ENCODE results near the gene SLC35E3.
"Not testable (repeated sequence)": the region's sequence is repeated elsewhere in the genome, so short reads cannot be mapped to it uniquely, and the experiment has no call there.

SLC35E3 gene

DNA sequence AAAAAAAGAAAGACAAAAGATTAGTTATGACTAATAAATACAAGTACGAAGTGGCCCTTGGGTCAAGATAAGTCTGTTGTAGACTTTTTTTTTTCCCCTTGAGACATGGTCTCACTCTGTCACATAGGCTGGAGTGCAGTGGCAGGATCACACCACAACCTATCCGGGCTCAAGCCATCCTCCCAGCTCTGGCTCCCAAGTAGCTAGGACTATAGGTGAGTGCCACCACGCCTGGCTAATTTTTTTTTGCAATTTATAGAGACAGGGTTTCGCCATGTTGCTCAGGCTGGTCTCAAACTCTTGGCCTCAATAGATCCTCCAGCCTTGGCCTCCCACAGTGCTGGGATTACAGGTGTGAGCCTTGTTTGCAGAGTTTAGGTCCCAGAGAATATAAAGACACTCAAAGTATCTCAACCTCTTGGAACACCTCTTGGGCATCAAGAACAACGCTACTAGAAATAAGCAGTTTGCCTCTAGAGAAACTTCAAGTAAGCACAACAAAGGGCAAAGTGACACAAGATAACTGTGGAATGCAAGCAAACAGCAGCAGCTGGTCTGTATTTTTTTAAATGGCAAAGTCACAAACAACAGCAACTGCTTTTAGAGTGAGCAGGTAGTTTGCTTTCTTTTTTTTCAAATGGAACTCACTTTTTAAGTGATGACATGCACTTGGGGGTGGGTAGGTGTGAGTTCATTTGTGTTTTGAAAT is 58.1 kb downstream of the SLC35E3 start:
- TF ChIP-seq SPI1 (IDR thresholded peaks at IDR 0.05; ENCODE audit: low read depth, low read length) (no peak), POU2F2 (IDR thresholded peaks at IDR 0.05; ENCODE audit: low read depth, low read length) (no peak), POLR2AphosphoS5 (IDR thresholded peaks at IDR 0.05; ENCODE audit: low read depth, low read length) (no peak), PAX5 (IDR thresholded peaks at IDR 0.05; ENCODE audit: insufficient read depth, low read length, severe bottlenecking) (no peak), POLR2A (IDR thresholded peaks at IDR 0.05; ENCODE audit: low read depth, low read length) (no peak), TAF1 (IDR thresholded peaks at IDR 0.05; ENCODE audit: low read depth, low read length) (no peak)
- DNase-seq (ENCODE audit: insufficient read length, low spot score) (no peak), FAIRE-seq (no peak)

DNA sequence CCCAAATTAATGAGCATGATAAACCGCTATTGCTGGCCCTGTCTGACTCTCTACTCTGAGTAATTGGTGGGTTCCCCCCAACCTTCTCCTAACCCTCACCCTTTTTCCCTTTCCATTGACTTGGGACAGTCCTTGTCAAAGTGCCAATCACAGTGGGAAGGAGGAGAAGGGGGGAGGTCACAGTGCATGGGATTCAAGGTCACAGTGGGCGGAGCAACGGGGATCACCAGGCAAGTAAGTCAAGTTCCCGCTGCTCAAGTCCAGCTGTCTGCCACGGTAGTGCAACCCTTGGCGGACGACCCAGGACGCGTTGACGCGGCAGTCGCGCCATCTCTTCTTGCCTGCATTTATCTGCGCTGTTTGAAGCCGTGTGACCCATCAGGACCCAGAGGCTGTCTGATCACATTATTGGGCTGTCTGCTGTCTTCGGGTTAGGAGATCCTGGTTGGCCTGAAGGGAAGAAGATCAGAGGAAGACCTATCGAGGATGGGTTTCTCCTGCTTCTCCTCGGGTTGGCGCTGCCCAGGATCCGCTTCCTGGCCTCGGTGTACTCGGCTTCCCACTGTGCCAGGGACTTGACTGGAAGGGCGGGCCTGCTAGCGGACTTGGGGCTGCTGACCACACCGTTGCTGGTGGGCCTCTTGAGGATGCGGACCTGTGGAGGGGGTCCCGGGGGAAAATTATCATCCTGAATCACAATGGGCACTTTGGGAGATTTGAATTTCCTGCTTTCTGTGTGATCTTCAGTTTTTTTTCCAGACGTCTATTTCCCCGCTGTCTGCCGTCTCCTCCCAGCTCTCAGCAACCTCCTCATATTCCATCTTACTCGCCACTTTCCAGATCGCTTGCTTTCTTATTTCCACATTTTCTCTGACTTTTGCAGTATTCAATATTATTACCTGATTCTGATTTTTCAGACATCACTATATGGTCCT is 58.9 kb downstream of the SLC35E3 start:
- FAIRE-seq (no peak), DNase-seq (ENCODE audit: insufficient read length, low spot score) (no peak)
- TF ChIP-seq POLR2A (IDR thresholded peaks at IDR 0.05; ENCODE audit: low read depth, low read length) (no peak), PAX5 (IDR thresholded peaks at IDR 0.05; ENCODE audit: insufficient read depth, low read length, severe bottlenecking) (no peak), POLR2AphosphoS5 (IDR thresholded peaks at IDR 0.05; ENCODE audit: low read depth, low read length) (no peak), TAF1 (IDR thresholded peaks at IDR 0.05; ENCODE audit: low read depth, low read length) (no peak), SPI1 (IDR thresholded peaks at IDR 0.05; ENCODE audit: low read depth, low read length) (no peak), POU2F2 (IDR thresholded peaks at IDR 0.05; ENCODE audit: low read depth, low read length) (no peak)

DNA sequence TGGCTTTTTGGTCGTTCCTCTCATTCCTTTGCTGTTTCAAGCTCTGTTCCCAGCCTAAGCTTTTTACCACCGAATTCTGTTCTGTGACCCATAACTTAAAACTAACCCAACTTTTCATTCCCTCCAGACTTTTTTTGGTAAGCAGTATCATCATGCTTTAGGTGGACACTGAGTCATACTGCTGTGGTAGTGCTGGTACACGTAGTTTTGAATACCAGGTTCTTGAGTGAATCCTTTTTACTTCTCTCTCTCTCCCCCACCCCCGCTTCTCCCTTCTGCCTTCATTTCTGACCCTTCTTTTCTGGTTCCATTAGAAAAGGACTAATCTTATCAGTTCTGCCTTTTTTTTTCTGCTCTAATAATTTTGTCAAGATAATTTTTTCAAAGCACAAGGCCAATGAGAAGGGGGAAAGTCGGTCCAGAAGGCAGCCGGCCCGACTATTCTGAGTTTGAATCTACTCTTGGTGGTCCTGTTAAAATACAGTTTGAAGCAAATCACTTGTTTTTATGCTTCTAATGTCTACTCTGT is 59.7 kb downstream of the SLC35E3 start:
- FAIRE-seq (no peak), DNase-seq (ENCODE audit: insufficient read length, low spot score) (no peak)
- no peak for TF ChIP-seq PAX5 (IDR thresholded peaks at IDR 0.05; ENCODE audit: insufficient read depth, low read length, severe bottlenecking)
- no peak for TF ChIP-seq POU2F2 (IDR thresholded peaks at IDR 0.05; ENCODE audit: low read depth, low read length)
- TF ChIP-seq TAF1 (IDR thresholded peaks at IDR 0.05; ENCODE audit: low read depth, low read length), result no peak
- TF ChIP-seq POLR2AphosphoS5 (IDR thresholded peaks at IDR 0.05; ENCODE audit: low read depth, low read length), result no peak
- no peak for TF ChIP-seq SPI1 (IDR thresholded peaks at IDR 0.05; ENCODE audit: low read depth, low read length)
- no peak for TF ChIP-seq POLR2A (IDR thresholded peaks at IDR 0.05; ENCODE audit: low read depth, low read length)

DNA sequence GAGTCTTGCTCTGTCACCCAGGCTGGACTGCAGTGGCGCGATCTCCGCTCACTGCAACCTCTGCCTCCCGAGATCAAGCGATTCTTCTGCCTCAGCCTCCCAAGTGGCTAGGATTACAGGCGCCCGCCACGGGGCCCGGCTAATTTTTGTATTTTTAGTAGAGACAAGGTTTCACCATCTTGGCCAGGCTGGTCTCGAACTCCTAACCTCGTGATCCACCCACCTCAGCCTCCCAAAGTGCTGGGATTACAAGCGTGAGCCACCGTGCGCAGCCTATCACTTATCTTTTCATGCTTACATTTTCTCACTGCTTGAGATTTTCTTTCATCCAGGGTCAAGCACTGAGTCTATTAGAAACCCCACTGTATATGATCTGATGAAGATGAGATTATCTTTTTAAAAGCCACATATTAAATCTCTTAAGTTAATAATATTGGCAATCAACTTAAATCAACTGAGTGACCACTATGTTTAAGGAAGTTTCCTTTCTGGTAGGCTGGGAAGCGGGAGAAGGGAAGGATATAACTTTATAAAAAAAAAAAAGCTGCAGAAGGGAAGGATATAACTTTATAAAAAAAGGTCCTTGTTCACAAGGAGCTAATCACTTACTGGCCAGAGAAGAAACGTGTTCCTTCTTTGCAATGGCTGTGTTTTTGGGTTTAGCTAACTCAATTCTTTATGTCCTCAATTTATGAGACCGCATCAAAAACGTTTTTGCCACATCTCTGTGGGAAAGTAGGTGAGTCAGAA is 60.7 kb downstream of the SLC35E3 start:
- no peak for TF ChIP-seq POLR2AphosphoS5 (IDR thresholded peaks at IDR 0.05; ENCODE audit: low read depth, low read length)
- TF ChIP-seq TAF1 (IDR thresholded peaks at IDR 0.05; ENCODE audit: low read depth, low read length), result no peak
- TF ChIP-seq POLR2A (IDR thresholded peaks at IDR 0.05; ENCODE audit: low read depth, low read length), result no peak
- DNase-seq (ENCODE audit: insufficient read length, low spot score) (no peak), FAIRE-seq (no peak)

DNA sequence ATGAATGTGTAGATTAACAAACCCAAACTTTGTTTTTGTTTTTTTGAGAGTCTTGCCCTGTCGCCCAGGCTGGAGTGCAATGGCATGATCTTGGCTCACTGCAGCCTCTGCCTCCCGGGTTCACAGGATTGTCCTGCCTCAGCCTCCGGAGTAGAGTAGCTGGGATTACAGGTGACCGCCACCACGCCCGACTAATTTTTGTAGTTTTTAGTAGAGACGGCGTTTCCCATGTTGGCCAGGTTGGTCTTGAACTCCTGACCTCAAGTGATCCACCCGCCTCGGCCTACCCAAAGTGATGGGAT is 61.2 kb downstream of the SLC35E3 start:
- not testable (repeated sequence) for FAIRE-seq; DNase-seq (ENCODE audit: insufficient read length, low spot score)

DNA sequence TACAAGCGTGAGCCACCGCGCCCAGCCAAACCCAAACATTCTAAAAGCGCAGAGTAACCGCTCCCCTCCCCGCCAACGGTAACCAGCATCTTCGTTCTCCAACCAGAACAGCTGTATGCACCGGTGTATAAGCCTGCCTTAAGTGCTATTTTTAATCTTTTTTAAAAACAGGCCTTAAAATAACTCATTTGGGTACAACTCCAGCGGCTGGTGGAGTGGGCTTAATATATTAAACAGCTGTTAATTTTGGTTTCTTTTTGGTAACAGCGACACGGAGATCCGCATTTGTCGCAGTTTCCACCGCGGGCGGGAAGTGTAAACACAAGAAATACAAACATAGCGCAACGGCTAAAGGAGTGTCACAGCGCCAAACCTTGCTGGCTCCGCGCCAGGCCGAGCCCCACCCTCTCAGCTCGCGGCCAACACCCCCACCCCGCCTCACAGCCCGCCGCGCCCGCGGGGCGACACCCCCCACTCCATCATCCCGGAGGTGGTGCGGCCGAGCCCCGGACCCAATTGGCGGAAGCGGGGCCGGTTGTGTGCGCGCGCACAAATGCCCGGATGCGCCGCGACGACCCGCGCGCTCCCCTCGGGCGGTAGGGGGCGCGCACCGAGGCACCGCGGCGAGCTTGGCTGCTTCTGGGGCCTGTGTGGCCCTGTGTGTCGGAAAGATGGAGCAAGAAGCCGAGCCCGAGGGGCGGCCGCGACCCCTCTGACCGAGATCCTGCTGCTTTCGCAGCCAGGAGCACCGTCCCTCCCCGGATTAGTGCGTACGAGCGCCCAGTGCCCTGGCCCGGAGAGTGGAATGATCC is 61.8 kb downstream of the SLC35E3 start, which contains the start of gene MDM2:
MDM2 (plus strand) TSS at position 602 of the 812 bp plus-strand sequence. CDS start 301 bp downstream, outside the sequence.
- FAIRE-seq (peak; percentile 96), DNase-seq (ENCODE audit: insufficient read length, low spot score) (peak; percentile 91)
- peak; percentile 87 for TF ChIP-seq POLR2A (IDR thresholded peaks at IDR 0.05; ENCODE audit: low read depth, low read length)
- TF ChIP-seq POLR2AphosphoS5 (IDR thresholded peaks at IDR 0.05; ENCODE audit: low read depth, low read length), result peak; percentile 81; the same call in 1 of the 2 replicates
- TF ChIP-seq TAF1 (IDR thresholded peaks at IDR 0.05; ENCODE audit: low read depth, low read length), result 0 out of 2 replicates have a peak, but pooled peaks have one; percentile 47
- no peak for TF ChIP-seq PAX5 (IDR thresholded peaks at IDR 0.05; ENCODE audit: insufficient read depth, low read length, severe bottlenecking)
- peak; percentile 65; the same call in 1 of the 2 replicates for TF ChIP-seq POU2F2 (IDR thresholded peaks at IDR 0.05; ENCODE audit: low read depth, low read length)
- peak; percentile 30; the same call in 1 of the 2 replicates for TF ChIP-seq SPI1 (IDR thresholded peaks at IDR 0.05; ENCODE audit: low read depth, low read length)

DNA sequence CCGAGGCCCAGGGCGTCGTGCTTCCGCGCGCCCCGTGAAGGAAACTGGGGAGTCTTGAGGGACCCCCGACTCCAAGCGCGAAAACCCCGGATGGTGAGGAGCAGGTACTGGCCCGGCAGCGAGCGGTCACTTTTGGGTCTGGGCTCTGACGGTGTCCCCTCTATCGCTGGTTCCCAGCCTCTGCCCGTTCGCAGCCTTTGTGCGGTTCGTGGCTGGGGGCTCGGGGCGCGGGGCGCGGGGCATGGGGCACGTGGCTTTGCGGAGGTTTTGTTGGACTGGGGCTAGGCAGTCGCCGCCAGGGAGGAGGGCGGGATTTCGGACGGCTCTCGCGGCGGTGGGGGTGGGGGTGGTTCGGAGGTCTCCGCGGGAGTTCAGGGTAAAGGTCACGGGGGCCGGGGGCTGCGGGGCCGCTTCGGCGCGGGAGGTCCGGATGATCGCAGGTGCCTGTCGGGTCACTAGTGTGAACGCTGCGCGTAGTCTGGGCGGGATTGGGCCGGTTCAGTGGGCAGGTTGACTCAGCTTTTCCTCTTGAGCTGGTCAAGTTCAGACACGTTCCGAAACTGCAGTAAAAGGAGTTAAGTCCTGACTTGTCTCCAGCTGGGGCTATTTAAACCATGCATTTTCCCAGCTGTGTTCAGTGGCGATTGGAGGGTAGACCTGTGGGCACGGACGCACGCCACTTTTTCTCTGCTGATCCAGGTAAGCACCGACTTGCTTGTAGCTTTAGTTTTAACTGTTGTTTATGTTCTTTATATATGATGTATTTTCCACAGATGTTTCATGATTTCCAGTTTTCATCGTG is 62.6 kb downstream of the SLC35E3 start:
- FAIRE-seq, result peak; percentile 94

More for the DNA sequence above, 62.6 kb downstream of the SLC35E3 start:
- TF ChIP-seq POLR2AphosphoS5 (IDR thresholded peaks at IDR 0.05; ENCODE audit: low read depth, low read length), result peak; percentile 99
- TF ChIP-seq PAX5 (IDR thresholded peaks at IDR 0.05; ENCODE audit: insufficient read depth, low read length, severe bottlenecking), result no peak
- peak; percentile 99 for TF ChIP-seq POLR2A (IDR thresholded peaks at IDR 0.05; ENCODE audit: low read depth, low read length)
- TF ChIP-seq TAF1 (IDR thresholded peaks at IDR 0.05; ENCODE audit: low read depth, low read length), result peak; percentile 95
- TF ChIP-seq POU2F2 (IDR thresholded peaks at IDR 0.05; ENCODE audit: low read depth, low read length), result peak; percentile 96
- DNase-seq (ENCODE audit: insufficient read length, low spot score), result peak; percentile 56

All from GM12891 (cell line).